Activated CD8-positive, alpha-beta memory T cell treated with anti-CD3 and anti-CD28 coated beads for 4 hours (primary cell): Measurements from ENCODE around the gene ACOX3.
"Not testable (repeated sequence)": the region's sequence is repeated elsewhere in the genome, so short reads cannot be mapped to it uniquely, and the experiment has no call there.

Source experiments
- DNase-seq, 2 donors: peaks; one replicate each; pipeline ENCODE4 v3.0.0-alpha.2; 2020; ENCODE audit warnings: low read depth in 2 of 2

The ACOX3 gene

DNA sequence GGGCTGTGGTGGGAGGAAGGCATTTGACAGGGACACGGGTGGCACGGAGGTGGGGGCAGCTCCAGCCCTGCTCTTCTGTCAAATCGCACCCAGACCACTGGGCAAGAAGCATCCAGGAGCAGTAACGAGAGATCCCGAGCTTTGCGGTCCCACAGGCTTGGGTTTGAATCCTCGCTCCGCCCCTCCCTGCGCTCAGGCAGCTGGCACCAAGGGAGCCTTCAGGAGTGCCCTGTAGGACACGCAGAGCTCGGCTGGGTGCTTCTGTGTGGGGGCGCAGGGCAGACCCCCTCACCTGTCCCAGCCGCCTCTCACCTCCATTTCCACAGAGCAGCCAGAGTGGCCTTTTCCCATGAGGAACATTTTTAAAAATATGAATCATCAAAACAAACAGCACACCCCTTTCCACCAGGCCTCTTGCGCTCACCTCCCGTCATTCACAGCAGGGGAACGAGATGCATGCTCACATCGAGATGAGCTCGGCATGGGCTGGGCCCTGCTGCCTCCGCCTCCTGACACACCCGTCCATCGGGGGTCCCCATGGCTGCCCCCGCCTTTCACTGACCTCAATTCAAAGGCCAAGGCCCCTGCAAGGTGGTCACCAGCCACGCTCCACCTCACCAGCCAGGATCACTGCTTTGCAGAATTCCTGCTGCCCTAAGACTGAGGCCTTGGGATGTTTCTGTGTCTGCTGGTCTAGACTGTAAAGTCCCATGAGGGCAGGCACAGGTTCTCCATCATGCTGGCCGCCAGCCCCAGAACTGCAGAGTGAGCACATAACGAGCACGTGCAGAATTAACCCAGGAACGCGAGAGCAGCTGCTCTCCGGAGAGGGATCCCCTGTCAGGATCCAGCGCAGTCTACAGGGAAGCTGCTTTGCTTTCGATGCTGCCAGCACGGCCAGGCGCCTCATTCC is 52.7 kb downstream of the ACOX3 start:
- DNase-seq = no peak

DNA sequence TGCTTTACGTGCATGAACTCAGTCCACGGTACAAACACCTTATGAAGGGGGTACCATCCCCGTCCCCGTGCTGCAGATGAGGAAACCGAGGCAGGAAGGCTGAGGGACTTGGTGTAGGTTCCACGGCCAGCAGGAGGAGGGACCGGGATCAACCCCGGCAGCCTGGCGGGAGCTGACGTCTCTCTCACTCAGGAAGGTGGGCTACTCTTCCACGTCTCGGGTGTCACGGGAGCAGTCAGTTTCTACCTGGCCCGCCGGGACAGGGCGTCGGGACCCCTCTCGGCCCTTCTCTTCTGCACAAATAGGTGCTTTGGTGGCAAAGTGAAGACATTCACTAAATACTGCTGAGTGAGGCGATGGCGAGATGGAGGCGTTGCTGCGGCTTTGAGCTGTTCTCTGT is 53.3 kb downstream of the ACOX3 start:
- no peak for DNase-seq

DNA sequence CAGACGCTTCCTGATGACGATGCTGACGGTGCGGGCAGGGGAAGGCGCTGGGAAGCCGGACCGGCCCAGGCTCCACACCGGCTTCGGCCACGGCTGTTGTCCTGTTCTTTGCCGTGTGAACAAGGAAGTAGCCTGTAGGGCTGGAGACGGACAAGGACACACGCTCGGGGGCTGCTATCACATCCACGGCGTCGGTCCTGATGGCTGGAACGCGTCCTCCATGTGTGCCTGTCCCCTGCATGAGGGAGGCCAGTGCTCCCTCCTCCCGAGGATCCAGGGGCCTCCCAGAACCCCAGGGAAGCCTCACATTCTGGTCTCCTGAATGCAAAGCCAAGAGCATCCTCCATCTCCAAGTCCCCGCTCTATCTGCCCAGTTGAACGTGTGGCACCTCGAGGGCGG is 53.8 kb downstream of the ACOX3 start:
- no peak for DNase-seq

DNA sequence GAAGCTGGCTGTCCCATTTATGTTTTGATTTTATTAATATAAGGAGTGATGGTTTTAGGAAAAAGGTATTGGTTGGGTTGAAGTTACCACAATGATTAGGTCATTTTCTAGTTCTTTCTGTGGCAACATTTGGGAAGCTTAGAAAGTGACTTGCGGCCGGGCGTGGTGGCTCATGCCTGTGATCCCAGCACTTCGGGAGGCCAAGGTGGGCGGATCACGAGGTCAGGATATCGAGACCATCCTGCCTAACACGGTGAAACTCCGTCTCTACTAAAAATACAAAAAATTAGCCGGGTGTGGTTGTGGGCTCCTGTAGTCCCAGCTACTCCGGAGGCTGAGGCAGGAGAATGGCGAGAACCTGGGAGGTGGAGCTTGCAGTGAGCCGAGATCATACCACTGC is 54.4 kb downstream of the ACOX3 start:
- DNase-seq = not testable (repeated sequence)

DNA sequence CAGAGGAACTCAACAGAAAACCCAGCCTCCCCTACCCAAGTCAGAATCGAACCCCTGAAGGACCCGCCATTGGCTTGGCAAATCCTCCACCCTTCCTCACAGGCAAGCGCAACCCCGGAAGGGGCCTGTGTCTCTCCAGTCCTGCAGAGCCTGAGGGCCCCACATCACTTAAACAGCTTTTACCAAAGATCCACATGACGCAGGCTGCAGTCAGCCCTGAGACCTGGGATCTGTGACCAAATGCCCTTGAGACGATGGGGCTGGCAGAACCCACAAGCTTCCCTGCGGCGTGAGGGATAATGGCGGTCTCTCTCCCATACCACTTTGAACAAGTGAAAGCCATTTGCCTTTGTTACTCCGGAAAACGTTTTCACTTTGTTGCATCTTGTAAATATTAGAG is 54.9 kb downstream of the ACOX3 start:
- no peak for DNase-seq

DNA sequence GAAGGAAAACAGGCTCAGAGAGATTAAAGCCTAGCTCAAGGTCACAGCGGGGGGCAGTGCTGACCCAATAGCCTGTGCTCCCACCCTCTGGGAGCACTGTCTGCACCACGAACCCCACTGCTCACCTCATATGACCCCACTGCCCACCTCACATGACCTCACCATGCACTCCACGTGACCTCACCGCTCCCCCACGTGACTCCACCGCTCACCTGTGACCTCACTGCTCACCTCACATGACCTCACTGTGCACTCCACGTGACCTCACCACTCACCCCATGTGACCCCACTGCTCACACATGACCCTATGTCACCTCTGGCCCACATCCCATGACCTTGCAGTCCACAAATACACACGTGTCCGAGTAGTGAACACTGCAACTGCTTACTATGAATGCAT is 55.4 kb downstream of the ACOX3 start:
- DNase-seq = no peak

DNA sequence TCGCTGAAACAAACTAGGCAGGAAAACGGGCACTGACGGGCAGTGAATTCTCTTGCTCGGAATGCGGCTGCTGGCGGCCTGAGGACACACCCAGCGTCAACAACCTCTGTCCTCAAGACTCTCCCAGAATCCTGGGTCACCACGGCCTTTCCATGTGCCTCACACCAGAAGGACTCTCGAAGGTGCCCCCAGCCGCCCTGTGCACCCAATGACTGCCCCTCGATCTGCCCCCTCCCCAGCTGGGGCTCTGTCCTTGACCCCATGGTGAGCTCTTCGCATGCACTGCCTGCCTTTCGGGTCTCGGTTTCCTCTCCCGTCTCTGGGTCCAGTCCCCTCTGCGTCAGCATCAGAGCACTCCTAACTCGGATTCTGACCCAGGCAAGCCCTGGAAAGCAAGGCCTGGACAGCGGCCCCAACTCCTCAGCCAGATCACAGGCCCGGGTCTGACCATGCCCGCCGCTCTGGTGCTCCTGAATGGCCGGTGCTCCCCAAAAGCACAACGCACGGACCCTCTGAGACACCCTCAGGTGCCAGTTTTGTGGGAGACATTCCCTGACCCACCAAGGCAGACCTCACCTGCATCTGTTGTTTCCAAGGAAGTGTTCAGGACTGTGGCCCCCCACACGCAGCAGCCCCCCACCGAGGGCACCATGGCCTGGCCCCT is 56.0 kb downstream of the ACOX3 start:
- no peak for DNase-seq

DNA sequence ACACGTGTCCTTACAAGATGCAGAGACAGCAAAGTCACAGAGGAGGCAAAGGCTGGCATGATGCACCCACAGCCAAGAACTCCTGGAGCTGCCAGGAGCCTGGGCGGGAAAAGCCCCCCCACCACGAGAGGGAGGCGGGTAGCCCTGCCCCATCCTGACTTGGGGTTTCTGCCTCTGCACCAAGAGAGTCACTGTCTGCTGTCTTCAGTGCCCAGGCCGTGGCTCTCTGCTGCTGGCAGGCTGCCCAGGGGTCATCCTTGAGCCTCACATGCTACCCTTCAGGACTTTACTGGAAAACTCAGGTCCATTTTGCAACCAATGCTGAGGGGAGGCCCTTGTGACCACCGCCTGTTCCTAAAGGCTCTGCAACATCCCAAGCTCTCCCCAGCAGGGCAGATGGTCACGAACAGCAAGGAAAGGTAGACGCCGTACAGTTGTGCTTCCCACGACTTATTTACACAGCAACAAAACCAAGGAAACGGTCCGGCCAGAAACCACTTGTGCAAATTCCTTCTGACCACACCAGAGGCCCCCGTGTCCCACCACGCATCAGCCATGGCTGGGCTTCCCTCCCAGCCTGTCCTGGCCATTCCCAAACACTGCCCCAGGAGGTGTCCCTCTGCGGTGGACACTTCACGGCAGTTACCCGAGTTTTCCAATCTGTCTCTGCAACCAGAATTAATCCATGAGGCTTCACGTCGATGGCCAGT is 56.9 kb downstream of the ACOX3 start:
- no peak for DNase-seq

DNA sequence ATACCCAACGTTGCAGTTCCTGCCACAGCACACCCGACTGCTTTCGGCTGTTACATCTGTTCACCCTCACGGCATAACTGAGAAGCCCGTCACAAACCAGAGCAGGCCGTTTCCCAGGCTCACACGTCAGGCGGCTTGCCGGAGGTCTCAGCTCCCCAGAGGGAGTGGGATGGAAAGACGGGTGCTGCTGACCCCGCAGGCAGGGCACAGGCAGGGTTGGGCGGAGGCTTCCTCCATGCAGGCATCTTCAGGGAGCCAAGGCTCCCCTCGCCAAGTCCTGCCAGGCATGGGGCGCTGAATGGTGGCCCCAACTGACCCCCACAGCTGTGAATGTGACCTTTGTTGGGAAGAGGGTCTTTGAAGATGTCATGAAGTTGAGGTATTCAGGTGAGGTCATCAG is 57.5 kb downstream of the ACOX3 start:
- no peak for DNase-seq

DNA sequence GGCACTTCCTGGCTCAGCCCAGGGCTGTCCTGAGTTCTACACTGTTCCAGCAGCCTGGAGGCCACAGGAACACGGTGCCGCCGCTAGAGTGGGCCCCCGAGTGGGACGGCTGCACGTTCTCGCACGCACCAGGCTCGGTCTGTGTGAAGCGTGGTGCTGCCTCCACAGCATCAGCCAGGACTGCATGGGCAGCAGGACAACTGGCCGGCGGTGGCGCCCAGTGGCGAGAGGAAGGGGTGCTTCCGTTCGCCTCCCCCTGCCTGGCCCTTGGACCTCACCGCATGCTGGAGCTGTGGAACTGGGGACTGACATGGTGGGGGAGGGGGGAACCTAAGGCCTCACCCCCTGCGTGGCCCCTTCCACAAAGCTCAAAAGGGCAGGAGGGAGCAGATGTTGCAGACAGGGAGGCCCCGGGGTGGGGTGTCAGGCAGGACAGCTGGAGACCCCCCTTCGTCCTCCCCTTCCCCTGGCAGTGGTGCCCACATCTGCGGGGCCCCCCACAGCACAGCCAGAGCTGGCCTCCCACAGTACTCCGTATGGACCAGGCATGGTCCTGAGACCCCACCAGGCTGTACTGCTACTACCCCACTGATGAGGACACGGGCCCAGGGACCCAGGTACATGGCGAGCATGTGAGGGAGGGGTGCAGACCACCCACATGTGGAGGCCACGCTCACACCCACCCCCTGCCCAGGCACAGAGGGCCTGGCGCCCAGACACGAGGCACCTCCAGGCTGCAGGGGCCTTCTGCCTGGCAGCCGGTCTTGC is 58.5 kb downstream of the ACOX3 start:
- DNase-seq = no peak

DNA sequence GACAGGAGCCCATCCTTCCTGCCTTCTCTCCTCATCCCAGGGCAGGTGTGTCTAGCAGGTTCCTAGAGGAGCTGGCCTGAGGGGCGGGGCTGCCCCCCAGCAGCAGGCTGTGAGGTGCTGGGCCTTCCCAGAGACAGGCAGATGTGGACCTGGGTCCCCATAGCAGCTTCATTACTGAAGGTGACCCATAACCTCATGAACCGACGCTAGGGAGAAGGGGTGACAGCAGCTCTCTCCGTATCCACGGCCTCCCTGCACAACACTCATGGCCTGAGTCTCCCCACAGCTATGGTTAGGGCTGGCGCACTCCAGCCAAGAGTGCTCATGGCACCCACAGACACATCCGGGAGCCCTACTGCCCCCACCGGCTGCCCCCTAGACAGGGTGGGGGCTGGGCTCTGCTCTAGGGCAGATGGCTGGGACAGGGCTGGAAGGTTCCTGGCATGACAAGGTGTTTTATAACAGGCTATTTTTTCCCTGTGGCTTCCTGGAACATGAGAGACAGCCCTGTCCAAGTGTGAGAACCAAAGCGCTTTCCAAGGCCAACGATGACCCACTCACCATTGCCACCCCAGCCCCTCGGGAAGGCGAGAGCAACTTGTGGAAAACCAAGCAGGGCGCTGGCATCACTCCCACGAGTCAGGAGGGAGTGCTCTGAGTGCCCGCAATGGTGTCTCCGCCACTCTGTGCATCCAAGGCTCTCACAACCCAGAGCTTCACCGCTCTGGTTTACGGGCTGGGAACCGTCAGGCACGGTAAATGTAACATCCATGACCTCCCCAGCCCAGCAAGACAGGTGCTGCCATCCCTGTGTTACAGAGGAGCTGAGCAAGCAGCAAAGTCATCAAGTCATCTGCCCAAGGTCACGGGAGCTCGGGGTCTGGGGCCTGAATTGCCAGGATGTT is 59.8 kb downstream of the ACOX3 start:
- DNase-seq = no peak

DNA sequence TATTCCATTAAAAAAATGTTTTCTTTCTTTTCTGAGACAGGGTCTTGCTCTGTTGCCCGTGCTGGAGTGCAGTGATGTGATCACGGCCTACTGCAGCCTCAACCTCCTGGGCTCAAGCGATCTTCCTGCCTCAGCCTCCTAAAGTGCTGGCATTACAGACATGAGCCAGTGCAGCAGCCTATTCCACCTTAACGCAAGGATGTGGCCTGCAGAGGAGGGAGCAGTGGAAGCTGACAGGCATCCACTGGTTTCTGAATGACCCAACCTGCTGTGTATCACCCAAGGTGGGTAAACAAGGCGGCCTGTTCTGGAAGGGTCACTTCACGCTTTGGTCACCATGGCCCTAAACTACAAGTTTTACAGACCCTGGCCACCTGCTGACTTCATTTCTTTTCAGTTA is 60.8 kb downstream of the ACOX3 start:
- DNase-seq = no peak

DNA sequence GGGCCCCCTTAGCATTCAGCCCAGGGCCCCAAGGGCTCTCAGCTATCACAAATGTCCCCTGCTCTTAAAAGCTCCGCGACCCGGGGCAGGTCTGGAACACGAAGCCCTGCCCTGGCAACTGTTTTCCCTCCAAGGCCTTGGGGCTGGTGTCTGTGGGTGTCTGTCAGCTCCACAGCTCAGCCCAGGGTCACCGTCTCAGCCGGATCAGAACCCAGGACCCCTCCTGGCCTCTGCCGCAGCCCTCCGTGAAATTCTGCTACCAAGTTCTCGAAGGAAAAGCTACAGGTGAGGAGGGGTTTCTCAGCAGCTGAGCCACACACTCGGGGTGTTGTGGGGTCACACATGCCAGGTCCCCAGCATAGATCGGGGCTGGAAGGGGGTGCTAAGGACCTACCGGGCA is 61.2 kb downstream of the ACOX3 start:
- no peak for DNase-seq

DNA sequence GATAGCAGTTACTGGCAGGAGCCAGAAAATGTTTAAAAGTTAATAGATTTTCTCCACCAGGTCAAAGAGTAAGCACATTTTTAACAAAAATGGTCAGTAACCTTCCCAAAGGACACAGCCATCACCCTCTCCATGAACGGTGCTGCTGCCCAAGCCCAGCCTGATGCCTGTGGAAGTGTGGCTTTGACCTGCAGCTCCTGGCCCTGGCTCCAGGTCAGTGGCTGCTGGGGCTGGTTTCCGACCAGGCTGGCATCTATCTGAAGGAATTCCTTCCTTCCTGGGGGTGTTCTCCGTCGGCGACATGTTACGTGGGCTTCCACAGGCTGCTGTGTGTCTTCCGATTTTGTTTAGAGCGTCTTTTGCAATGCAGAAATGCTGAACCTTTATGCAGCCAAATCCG is 61.7 kb downstream of the ACOX3 start:
- DNase-seq = no peak

DNA sequence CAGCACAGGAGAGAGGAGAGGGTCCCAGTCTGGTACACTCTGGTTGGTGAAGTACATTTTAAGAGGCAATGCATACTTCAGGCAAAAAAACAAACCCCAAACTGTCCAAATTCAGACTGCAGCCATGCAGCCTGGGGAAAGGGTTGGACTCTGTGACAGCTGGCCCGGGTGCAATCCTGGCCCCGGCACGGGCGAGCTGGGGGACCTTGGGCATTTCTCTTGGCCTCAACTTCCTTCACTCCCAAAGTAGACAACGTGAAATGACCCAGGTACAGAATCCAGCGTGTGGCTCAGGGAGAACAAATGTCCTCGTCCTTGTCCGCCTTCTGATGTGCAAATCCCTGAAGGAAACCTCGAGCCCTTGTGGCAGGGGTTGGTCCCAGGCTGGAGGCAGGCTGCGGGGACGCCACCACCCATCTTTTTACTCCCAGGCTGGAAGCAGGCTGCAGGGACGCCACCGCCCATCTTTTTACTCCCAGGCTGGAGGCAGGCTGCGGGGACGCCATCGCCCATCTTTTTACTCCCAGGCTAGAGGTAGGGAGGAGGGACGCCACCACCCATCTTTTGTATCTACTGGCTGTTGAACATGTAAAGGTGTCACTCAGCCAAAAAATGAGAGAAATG is 62.3 kb downstream of the ACOX3 start:
- no peak for DNase-seq

DNA sequence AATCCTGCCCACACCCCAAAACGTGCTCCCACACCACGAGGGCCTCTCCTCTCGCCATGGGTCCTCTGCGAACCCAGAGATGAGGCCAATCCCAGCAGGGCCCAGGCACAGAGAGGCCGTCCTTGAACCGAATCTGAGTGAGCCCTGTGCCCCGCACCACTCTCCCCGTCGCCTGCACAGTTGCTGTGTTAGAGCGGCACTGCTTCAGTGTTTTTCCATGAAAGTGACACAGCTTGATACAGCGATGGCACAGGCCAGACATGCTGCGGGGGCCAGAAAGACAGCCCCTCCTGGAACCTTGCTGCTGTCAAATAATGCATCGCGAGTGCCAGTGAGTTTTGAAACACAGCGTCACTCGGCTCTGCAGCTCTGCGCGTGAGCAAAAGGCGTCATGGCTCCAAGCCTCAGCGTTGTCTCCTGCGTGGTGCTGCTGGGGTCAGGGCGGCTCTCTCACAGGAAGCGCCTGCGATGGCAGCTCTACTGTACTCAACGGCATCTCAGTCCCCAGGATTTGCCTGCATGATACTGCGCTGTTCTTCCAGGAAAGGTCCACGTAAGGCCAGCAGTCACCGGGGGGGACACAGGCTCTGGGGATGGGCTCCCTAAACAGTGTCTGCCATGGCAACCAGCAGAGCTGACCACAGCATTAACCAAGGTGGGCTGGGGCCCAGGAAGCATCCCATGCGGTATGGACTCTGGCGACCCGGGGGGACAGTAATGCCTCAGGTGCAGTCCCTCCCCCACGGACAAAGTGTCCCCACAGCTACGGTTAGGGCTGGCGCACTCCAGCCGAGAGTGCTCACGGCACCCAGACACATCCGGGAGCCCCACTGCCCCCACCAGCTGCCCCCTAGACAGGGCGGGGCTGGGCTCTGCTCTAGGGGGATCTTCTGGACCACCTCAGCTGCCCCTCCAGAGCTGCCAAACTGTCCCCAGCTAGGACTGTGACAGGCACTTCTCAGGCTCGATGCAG is 63.1 kb downstream of the ACOX3 start:
- no peak for DNase-seq

DNA sequence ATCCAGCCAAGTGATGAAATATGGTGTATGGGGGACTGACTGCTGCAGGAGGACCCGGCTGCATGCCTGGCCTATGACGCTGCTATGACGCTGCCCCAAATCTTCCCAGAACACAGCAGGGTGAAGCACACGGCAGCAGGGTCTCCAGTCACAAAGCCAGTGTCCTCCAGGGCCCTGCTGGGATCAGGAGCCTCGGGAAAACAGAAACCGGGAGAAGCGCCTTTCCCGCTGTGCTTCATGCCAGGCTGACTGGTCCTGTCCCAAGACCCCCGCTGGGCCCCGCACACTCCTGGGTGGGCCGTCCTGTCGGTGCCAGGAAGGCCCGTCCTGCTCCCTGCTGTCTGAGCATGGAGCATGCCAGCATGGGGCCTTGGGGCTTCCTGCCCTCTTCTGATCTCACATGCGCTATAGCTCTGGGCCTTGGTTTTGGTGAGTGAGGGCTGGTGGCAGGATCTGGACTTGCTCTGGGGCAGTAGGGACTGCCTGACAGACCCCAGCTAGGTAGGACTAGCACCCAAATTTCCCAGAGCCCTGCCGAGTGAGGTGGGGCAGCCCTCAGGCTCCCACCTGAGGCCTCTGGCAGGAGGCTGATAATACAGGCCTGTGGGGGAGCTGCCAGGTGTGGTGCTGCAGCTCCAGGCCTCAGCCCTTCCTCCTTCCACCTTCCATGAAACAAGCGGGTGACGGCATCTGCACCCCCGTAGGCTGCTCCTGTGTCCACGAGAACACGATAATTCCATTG is 64.0 kb downstream of the ACOX3 start:
- DNase-seq = no peak

DNA sequence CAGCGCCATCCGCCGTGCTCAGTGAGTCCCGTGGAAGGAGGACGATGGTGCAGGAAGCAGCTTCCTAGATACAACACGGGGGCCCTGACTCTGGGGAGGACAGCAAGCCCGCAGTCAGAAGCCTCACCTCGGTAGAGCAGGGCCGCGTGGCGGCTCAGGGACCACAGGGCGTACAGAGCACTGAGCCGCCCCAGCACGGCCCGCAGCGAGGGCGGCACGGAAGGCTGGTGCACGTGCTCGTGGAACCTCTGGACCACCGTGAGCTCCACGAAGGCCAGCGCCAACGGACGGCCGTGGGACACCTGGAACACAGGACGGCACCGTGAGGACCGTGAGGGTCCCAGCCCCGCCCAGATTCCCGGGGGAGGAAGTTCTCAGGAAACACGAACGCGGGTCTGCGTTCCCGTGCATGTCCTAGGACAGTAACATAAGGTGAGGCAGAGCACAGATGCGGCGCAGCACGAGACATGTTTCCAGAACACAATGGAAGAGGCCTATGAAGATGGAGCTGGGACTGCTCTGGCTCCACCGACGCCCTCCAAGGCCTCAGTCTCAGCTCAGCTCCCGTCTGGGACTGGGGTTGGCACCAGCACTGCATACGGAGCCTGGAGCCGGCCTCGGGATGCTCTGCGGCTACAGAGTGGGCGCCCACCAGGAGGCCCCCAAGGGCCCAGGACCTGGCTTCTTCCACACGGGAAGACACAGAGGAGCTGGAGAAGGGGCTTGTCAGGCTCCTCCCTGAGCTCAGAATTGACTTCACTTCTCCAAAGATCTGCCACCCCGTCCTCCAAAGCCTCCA is 65.5 kb downstream of the ACOX3 start:
- no peak for DNase-seq
